NOMO-1 (cell line): ENCODE results near the gene ARHGAP42.
A peak's percentile ranks its signal among the peaks of the same experiment; 100 is the strongest.

ENCODE experiments used
- DNase-seq, 2 experiments: peaks; one replicate each; lab custom pipeline; 2025; ENCODE audit not compliant: unreplicated experiment in 2 of 2; lab: John Stamatoyannopoulos, UW

ARHGAP42 gene

GRCh38 chr11:100791103-100791502 lies 104.0 kb downstream of the ARHGAP42 start:
- DNase-seq, result no peak

- peak in 1 of 2 experiments; percentile 3 for DNase-seq
Observed at GRCh38 chr11:100791860-100792259, 104.8 kb downstream of the ARHGAP42 start.

- DNase-seq, result peak in 1 of 2 experiments; percentile 4
Observed at GRCh38 chr11:100793525-100793924, 106.4 kb downstream of the ARHGAP42 start.

DNA sequence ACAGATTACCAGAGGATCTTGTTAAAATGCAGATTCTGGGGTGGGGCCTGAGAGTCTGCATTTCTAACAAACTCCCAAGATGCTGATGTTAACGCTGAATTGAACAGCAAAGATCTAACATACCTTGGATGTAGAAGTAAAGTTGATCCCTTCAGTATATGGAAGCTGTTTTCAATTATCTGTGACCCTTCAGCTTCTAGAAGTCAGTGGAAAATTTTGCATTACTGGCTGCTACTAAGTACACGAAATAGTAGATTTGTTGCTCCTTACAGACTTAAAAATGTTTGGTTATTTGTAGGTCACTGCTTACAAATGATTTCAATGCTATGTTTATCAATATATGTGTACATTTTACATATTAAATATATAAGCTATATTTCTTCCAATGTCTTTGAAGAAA lies 107.4 kb downstream of the ARHGAP42 start:
- DNase-seq, result no peak

GRCh38 chr11:100799445-100799844 lies 112.4 kb downstream of the ARHGAP42 start:
- no peak for DNase-seq

GRCh38 chr11:100800202-100800601 lies 113.1 kb downstream of the ARHGAP42 start:
- no peak for DNase-seq

- DNase-seq, result no peak
Observed at GRCh38 chr11:100801225-100801999, 114.3 kb downstream of the ARHGAP42 start.

DNA sequence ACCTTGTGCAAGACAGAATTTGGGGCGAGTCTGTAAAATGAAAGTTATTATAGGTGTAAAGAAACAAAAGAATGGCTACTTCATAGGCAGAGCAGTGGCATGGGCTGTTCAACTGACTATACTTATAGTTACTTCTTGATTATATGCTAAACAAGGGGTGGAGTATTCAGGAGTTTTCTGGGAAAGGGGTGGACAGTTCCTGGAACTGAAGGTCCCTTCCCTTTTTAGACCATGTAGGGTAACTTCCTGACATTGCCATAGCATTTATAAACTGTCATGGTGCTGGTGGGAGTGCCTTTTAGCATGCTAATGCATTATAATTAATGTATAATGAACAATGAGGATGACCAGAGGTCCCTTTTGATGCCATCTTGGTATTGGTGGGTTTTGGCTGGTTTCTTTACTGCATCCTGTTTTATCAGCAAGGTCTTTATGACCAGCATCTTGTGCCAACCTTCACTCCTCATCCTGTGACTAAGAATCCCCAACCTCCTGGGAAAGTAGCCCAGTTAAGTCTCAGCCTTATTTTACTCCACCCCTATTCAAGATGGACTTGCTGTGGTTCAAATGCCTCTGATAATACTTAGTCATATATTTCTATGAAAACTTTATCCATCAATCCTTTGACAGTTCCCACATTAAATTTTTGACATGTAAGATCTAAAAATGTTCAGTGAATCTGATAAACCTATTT lies 118.6 kb downstream of the ARHGAP42 start:
- no peak for DNase-seq

DNA sequence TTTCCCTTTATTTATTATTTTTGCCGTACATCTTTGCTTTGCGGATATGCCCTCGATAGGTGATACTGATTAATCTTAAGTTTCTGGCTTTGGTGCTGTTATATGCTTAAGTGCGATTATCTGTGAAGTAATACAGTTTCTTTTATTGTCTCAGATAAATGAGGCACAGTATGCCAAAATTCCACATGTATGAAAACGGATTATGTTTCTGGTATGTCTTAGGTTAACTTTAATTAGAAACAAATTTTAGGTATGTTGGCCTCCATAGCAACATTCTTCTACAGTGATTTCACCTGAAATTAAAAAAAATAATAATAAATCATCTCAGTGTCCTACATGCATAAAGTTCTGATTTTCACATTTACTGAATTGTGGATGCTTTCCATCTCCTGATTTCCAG lies 119.2 kb downstream of the ARHGAP42 start:
- DNase-seq, result no peak

DNA sequence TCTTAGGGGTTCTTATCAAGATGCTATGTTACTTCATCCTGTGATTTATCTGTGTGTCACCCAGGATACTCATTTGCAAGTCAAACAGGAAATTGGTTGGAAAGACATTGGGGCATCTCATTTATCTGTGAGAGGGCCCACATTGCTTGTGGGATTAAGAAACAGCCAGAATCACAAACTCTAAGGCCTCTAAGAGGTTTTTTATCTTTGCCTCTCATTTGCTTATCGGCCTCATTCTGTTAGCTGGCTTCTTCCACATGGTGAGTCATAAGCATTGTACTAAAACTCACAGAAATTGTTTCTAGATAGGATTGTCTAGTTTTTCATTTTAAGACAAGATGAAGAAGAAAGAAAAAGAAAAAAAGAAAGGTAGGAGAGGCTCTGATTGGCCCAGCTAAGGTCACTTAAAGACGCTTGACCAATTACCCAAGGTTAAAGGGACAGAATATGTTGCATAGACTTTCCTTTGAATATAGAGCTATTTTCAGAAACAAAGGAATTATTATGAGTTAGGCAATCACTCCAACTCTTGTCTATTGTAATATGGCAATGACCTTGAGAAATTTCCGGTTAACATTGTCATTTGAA lies 121.9 kb downstream of the ARHGAP42 start:
- peak in 1 of 2 experiments; percentile 54 for DNase-seq

- DNase-seq, result peak in 1 of 2 experiments; percentile 15
Observed at GRCh38 chr11:100810146-100810545, 123.1 kb downstream of the ARHGAP42 start.

GRCh38 chr11:100810666-100811065 lies 123.6 kb downstream of the ARHGAP42 start:
- DNase-seq, result no peak

- no peak for DNase-seq
Observed at GRCh38 chr11:100812517-100812916, 125.4 kb downstream of the ARHGAP42 start.

GRCh38 chr11:100815787-100816330 lies 128.8 kb downstream of the ARHGAP42 start:
- no peak for DNase-seq

DNA sequence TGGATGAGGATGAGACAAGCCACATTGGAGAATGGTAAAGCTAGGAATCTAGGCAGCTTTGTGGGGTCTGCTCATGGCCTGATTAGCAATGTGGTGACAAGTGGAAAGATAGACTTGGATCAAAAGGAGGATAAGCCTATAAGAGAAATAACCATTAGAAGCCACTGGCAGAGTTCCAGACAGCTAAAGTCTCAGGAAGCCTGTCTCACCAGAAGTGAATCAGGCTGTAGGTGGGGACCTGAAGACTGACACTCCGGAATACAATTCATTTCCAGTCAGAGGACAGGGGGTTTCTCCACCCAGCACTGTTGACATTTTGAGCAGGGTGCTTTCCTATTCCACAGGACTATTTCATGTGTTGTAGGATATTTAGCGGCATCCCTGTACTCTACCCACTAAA lies 129.7 kb downstream of the ARHGAP42 start:
- DNase-seq, result no peak

DNA sequence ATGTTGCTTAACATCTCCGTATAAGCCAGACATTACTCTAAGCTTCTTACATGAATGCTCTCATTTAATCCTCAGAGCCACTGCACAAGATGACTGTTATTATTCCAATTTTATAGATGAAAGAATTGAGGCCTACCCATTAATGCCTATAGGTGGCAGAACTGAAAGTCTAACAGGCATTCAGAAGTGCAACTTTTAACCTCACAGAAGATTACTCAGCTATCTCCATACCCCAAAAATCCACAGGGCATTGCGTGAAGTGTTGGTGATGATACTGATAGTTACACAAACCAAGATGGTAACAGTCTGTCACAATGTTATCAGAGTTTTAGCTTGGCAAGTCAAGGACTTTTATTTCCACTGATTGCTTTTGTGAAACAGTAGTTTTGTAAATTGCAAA lies 130.5 kb downstream of the ARHGAP42 start:
- DNase-seq, result no peak

GRCh38 chr11:100820621-100821020 lies 133.5 kb downstream of the ARHGAP42 start:
- DNase-seq, result no peak

DNA sequence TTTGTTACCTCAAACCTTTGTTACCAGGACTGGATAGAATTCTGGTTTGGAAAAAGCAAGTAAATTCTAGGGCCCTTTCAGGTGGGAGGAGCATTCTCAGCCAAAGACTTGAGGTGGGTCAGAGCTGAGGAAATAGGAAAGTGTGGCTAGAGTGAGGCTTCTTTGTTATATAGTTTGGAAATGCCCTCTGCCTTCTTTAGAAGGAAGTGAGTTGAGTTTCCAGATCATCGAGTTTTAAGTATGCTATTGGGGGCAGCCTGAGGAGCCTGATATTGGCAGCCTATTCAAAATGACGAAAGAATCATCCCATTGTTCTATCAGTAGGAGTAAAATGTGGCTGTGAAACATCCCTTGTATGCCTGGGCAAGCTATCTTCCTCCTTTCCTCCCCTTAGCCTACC lies 134.1 kb downstream of the ARHGAP42 start:
- DNase-seq, result no peak

- DNase-seq, result no peak
Observed at GRCh38 chr11:100823360-100823759, 136.3 kb downstream of the ARHGAP42 start.

- no peak for DNase-seq
Observed at GRCh38 chr11:100824041-100824809, 137.1 kb downstream of the ARHGAP42 start.

DNA sequence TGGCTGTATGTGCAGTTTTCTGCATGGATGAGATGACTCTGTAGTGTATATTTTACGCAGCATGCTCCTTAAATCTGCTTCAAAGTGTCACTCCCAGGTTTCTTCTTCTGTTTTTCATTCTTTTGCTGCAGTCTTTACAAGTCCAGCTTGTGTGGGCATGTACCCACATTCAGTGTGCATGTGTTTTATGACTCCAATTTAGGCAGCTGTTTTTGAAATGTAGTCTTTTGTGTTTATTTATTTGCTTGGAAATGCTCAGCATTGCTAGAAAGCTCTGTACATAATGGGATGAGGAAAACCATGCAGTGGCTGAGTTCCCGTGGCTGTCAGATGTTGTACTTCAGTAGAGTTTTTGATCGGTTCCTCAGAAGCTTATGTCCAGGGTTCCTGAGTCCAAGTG lies 138.5 kb downstream of the ARHGAP42 start:
- no peak for DNase-seq
